ENCODE results near the gene LARP4B. TPM values are rescaled to one million over a fixed set of nuclear protein-coding genes. Genes with fewer than 3 reads are reported as not detected.

Gene LARP4B
- total and polyA plus RNA-seq, 2 of the 13 experiments (the other 11 are each of a cell fraction or from before 2014, with no cell fraction given) = 19.5 to 30.2 TPM

- TF ChIP-seq ZBTB40 (IDR thresholded peaks at IDR 0.05) = no peak
- no peak; the same call in 1 of the 2 replicates for TF ChIP-seq ZBTB40 (CRISPR knock-in tag; IDR thresholded peaks at IDR 0.05)
- peak; percentile 90 for TF ChIP-seq RARA (CRISPR knock-in tag; IDR thresholded peaks at IDR 0.05)
- TF ChIP-seq KLF12 (CRISPR knock-in tag; IDR thresholded peaks at IDR 0.05; ENCODE audit: borderline replicate concordance) = no peak; the same call in 1 of the 2 replicates
- TF ChIP-seq SALL1 (CRISPR knock-in tag; IDR thresholded peaks at IDR 0.05) = peak; percentile 62
- no peak for TF ChIP-seq PTBP1 (IDR thresholded peaks at IDR 0.05; ENCODE audit: low read depth, low read length, poor library complexity, severe bottlenecking)
- TF ChIP-seq RERE (CRISPR knock-in tag; IDR thresholded peaks at IDR 0.05; ENCODE audit: low read depth) = peak; percentile 84
- TF ChIP-seq CSRNP2 (CRISPR knock-in tag; conservative IDR thresholded peaks at IDR 0.05; ENCODE audit: low read depth) = no peak
- no peak for TF ChIP-seq MATR3 (CRISPR knock-in tag; IDR thresholded peaks at IDR 0.05)
Observed at GRCh38 chr10:970311-971149, 39.0 kb upstream of the LARP4B start (continued).
